ENCODE measurements around the gene ATG7. TPM values are rescaled to one million over a fixed set of nuclear protein-coding genes. Genes with fewer than 3 reads are reported as not detected.

Gene ATG7
- total RNA-seq, 1 experiment from 2014 or later: 29.3 TPM

DNA sequence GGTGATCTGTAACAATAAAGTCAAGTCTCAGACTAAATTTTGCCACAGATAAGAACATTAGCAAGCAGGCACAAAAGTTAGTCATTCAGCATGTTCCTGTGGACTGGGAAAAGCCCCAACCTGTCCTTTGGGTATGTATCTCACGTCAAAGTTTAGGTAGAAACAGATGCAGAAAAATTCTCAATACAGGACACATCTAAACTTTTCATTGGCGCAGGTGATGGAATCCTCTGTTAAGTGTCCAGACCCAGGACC, 120.6 kb downstream of the ATG7 start:
- H3K9ac ChIP-seq (ENCODE audit: low read length): no peak overlapping the region
- TF ChIP-seq ZFX (IDR thresholded peaks at IDR 0.05): no peak
- TF ChIP-seq EGR1 (IDR thresholded peaks at IDR 0.05; ENCODE audit: low read depth): no peak
- TF ChIP-seq RAD21 (IDR thresholded peaks at IDR 0.05; ENCODE audit: low read depth): no peak
- TF ChIP-seq CEBPB (IDR thresholded peaks at IDR 0.05; ENCODE audit: low read depth): no peak
- TF ChIP-seq SIN3A (IDR thresholded peaks at IDR 0.05; ENCODE audit: low read depth): no peak
- TF ChIP-seq, protein P1, sequence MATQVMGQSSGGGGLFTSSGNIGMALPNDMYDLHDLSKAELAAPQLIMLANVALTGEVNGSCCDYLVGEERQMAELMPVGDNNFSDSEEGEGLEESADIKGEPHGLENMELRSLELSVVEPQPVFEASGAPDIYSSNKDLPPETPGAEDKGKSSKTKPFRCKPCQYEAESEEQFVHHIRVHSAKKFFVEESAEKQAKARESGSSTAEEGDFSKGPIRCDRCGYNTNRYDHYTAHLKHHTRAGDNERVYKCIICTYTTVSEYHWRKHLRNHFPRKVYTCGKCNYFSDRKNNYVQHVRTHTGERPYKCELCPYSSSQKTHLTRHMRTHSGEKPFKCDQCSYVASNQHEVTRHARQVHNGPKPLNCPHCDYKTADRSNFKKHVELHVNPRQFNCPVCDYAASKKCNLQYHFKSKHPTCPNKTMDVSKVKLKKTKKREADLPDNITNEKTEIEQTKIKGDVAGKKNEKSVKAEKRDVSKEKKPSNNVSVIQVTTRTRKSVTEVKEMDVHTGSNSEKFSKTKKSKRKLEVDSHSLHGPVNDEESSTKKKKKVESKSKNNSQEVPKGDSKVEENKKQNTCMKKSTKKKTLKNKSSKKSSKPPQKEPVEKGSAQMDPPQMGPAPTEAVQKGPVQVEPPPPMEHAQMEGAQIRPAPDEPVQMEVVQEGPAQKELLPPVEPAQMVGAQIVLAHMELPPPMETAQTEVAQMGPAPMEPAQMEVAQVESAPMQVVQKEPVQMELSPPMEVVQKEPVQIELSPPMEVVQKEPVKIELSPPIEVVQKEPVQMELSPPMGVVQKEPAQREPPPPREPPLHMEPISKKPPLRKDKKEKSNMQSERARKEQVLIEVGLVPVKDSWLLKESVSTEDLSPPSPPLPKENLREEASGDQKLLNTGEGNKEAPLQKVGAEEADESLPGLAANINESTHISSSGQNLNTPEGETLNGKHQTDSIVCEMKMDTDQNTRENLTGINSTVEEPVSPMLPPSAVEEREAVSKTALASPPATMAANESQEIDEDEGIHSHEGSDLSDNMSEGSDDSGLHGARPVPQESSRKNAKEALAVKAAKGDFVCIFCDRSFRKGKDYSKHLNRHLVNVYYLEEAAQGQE (IDR thresholded peaks at IDR 0.05; ENCODE audit: low read depth): no peak
- TF ChIP-seq ZNF274 (IDR thresholded peaks at IDR 0.05; ENCODE audit: low read depth, low read length): no peak
- TF ChIP-seq EZH2 (IDR thresholded peaks at IDR 0.05): no peak
- TF ChIP-seq, protein P2, sequence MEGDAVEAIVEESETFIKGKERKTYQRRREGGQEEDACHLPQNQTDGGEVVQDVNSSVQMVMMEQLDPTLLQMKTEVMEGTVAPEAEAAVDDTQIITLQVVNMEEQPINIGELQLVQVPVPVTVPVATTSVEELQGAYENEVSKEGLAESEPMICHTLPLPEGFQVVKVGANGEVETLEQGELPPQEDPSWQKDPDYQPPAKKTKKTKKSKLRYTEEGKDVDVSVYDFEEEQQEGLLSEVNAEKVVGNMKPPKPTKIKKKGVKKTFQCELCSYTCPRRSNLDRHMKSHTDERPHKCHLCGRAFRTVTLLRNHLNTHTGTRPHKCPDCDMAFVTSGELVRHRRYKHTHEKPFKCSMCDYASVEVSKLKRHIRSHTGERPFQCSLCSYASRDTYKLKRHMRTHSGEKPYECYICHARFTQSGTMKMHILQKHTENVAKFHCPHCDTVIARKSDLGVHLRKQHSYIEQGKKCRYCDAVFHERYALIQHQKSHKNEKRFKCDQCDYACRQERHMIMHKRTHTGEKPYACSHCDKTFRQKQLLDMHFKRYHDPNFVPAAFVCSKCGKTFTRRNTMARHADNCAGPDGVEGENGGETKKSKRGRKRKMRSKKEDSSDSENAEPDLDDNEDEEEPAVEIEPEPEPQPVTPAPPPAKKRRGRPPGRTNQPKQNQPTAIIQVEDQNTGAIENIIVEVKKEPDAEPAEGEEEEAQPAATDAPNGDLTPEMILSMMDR (IDR thresholded peaks at IDR 0.05 in 2 of 3, conservative IDR thresholded peaks at IDR 0.05 in 1 of 3; ENCODE audit: borderline replicate concordance in 1 of 3, insufficient read depth in 1 of 3, low read depth in 2 of 3, low read length in 2 of 3): no peak
- TF ChIP-seq CBX3 (IDR thresholded peaks at IDR 0.05; ENCODE audit: low read depth): no peak
- TF ChIP-seq, protein P3, sequence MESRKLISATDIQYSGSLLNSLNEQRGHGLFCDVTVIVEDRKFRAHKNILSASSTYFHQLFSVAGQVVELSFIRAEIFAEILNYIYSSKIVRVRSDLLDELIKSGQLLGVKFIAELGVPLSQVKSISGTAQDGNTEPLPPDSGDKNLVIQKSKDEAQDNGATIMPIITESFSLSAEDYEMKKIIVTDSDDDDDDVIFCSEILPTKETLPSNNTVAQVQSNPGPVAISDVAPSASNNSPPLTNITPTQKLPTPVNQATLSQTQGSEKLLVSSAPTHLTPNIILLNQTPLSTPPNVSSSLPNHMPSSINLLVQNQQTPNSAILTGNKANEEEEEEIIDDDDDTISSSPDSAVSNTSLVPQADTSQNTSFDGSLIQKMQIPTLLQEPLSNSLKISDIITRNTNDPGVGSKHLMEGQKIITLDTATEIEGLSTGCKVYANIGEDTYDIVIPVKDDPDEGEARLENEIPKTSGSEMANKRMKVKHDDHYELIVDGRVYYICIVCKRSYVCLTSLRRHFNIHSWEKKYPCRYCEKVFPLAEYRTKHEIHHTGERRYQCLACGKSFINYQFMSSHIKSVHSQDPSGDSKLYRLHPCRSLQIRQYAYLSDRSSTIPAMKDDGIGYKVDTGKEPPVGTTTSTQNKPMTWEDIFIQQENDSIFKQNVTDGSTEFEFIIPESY (IDR thresholded peaks at IDR 0.05; ENCODE audit: extremely low read depth, insufficient replicate concordance, low read length): no peak
- TF ChIP-seq, protein P4, sequence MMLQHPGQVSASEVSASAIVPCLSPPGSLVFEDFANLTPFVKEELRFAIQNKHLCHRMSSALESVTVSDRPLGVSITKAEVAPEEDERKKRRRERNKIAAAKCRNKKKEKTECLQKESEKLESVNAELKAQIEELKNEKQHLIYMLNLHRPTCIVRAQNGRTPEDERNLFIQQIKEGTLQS (IDR thresholded peaks at IDR 0.05): no peak
- TF ChIP-seq, protein P5, sequence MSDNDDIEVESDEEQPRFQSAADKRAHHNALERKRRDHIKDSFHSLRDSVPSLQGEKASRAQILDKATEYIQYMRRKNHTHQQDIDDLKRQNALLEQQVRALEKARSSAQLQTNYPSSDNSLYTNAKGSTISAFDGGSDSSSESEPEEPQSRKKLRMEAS (IDR thresholded peaks at IDR 0.05): no peak
- TF ChIP-seq TCF7L2 (IDR thresholded peaks at IDR 0.05; ENCODE audit: borderline replicate concordance, extremely low read depth, insufficient read depth, insufficient read length): no peak
- H4K20me1 ChIP-seq (ENCODE audit: insufficient read depth): no peaks in the 10 kb centered on the region
- H2AFZ ChIP-seq (ENCODE audit: low read depth, low read length, poor library complexity, severe bottlenecking): no peak overlapping the region
- H3K4me1 ChIP-seq (ENCODE audit: control insufficient read depth in 1 of 2, insufficient read depth in 2 of 2, low read length in 2 of 2): no peaks in the 10 kb centered on the region
- no peak for DNase-seq (ENCODE audit: low read depth, low spot score)
- H3K36me3 ChIP-seq (ENCODE audit: control insufficient read depth in 1 of 2, insufficient read depth in 2 of 2, low read length in 2 of 2): no peaks in the 10 kb centered on the region
- no peak for ATAC-seq
- no peak overlapping the region for H3K27ac ChIP-seq (ENCODE audit: low read depth, low read length)
- H3K4me2 ChIP-seq (ENCODE audit: low read length): no peak overlapping the region
- H3K9me3 ChIP-seq (ENCODE audit: control insufficient read depth in 1 of 2, insufficient read depth in 1 of 2, low read depth in 1 of 2, low read length in 2 of 2): no peaks in the 10 kb centered on the region
- no peaks in the 10 kb centered on the region for H3K27me3 ChIP-seq (ENCODE audit: insufficient read depth, low read length)
- H3K9me2 ChIP-seq (ENCODE audit: insufficient read depth): no peaks in the 10 kb centered on the region
- RAD21 ChIA-PET (ENCODE audit: low non-redundant PET in 1 of 2, low total read pairs in 2 of 2, uncharacterized antibody in 2 of 2, unreplicated experiment in 2 of 2): no interaction called here
- intact Hi-C loops (cut with micrococcal nuclease): no loop called here
- POLR2A ChIA-PET: no interaction called here
- H3K4me3 ChIP-seq (replicated peaks in 1 of 2; ENCODE audit: low read depth in 1 of 2, low read length in 2 of 2): no peak overlapping the region
- CTCF ChIA-PET: no interaction called here
- no TSS peak for BruUV-seq (replicated peaks)
- H3K79me2 ChIP-seq (ENCODE audit: insufficient read depth, low read length): no peaks in the 10 kb centered on the region

Measured in HCT116 (cell line).